ENCODE measurements around the gene B3GNT9.
"Not testable (repeated sequence)": the region's sequence is repeated elsewhere in the genome, so short reads cannot be mapped to it uniquely, and the experiment has no call there.

Gene B3GNT9

GRCh38 chr16:67150047-67150832 lies 558 bp downstream of the B3GNT9 start:
- DNase-seq (ENCODE audit: low read depth) = no peak

GRCh38 chr16:67149276-67150046 lies 1.3 kb downstream of the B3GNT9 start:
- no peak for DNase-seq (ENCODE audit: low read depth)

- DNase-seq (ENCODE audit: low read depth) = no peak
These were observed 2.0 kb downstream of the B3GNT9 start for GRCh38 chr16:67148656-67149275.

GRCh38 chr16:67148221-67148620 lies 2.6 kb downstream of the B3GNT9 start:
- DNase-seq (ENCODE audit: low read depth) = no peak

- no peak for DNase-seq (ENCODE audit: low read depth)
These were observed 3.2 kb downstream of the B3GNT9 start for GRCh38 chr16:67147437-67148140.

- no peak for DNase-seq (ENCODE audit: low read depth)
These were observed 4.1 kb downstream of the B3GNT9 start for GRCh38 chr16:67146523-67147357.

DNA sequence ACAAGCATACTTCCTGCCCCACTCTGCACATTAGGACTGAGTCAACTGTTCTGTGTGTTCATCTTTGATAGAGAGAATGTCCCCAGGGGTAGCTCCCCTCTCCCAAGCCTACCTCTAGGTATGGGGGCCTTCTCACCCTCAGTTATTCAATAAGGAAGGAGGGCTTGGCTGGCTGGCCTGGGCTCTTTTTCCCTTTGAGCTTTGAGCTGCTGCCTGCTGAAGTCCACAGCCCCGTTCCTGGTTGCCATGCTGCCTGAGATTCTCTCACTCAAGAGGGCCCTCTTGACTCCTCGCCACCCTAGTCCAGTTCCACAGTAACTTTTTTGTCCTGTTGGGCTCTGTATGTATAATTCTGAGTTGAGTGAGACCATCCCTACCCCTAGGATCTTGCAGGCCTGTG lies 5.1 kb downstream of the B3GNT9 start:
- DNase-seq (ENCODE audit: low read depth) = no peak

GRCh38 chr16:67144943-67145342 lies 5.9 kb downstream of the B3GNT9 start:
- no peak for DNase-seq (ENCODE audit: low read depth)

DNA sequence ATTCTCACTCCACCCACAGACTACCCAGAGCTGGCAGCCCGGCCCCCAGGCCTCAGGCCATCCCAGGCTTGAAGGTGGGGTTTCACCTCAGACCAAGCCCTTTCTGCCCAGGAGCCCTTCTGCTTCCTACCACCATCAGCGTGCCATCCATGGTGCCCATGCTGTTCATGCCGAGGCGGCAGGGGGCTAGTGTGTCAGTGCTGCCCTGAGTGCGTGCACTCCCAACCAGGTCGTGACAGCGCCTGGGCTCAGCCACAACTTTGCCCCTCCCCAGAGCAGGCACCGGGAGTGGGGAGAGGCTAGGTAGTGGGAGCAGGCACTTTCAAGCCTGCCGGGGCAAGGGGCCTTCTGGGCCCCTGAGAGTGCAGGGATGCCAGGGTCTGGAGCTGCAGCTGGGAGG lies 8.5 kb downstream of the B3GNT9 start:
- DNase-seq (ENCODE audit: low read depth) = no peak

GRCh38 chr16:67141391-67141790 lies 9.4 kb downstream of the B3GNT9 start:
- no peak for DNase-seq (ENCODE audit: low read depth)

DNA sequence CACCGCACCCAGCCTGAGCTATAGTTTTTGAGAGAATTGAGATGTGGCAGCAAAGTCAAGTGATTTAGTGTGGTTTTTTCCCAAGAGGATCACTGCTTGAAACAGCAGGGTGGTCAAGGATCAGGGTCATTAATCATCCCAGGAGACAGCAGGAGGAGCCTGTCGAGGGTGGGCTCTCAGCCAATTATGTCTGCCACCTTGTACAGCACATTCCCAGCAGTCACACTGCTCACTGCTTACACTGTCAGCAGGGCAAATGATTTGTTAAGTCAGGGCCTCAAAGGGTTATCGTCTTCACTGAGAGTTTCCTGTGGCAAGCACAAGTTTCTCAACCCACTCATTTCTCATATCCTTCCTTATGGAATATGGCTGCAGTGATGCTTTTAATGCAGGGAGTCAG lies 13.2 kb downstream of the B3GNT9 start:
- DNase-seq (ENCODE audit: low read depth) = no peak

DNA sequence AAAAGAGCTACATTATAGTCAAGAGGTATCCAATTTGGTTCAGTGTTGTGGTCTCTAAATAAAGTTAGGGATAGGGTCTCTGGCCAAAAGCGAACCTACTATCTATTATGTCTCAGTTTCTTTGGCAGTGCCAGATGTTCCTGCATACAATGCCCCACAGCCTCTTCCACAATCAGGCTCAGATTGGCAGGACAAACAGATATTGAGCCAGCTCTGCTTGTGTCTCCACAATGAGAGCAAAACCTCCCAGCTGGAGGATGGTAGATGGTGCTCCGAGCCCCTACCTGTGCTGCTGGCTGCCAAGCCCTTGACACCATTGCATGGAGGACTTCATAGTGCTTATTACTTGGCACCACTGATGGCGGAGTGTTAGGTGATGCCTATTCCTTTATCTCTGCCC lies 21.4 kb downstream of the B3GNT9 start:
- DNase-seq (ENCODE audit: low read depth) = no peak

GRCh38 chr16:67128887-67129286 lies 21.9 kb downstream of the B3GNT9 start:
- no peak for DNase-seq (ENCODE audit: low read depth)

- DNase-seq (ENCODE audit: low read depth) = no peak
These were observed 22.4 kb downstream of the B3GNT9 start for GRCh38 chr16:67128417-67128816.

DNA sequence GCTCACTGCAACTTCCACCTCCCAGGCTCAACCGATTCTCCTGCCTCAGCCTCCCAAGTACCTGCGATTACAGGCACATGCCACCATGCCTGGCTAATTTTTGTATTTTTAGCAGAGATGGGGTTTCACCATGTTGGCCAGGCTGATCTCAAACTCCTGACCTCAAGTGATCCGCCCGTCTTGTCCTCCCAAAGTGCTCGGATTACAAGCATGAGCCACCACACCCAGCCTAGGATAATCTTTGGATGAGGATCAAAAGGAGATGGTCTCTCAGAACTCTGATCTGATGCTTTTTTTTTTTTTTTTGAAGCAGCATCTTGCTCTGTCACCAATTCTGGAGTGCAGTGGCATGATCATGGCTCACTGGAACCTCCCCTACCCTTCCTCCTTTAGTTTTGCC lies 28.0 kb downstream of the B3GNT9 start:
- not testable (repeated sequence) for DNase-seq (ENCODE audit: low read depth)

DNA sequence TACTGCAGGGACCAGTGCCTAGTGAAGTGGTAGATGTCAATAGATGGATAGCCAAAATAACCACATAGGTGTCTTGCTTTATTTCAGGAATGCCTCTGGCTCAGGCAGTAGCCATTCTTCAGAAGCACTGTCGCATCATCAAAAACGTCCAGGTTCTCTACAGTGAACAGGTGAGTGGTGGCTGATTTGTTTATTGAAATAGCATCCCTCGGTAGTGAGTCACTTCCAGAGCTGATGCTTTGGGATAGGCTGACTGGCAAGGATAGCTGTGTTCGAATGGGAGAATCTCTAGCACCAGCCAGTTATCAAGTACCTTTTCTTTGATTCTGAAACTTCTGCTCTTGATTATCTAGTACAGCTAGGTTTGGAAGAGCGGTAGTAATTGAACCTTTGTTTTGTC lies 30.8 kb downstream of the B3GNT9 start:
- no peak for DNase-seq (ENCODE audit: low read depth)

DNA sequence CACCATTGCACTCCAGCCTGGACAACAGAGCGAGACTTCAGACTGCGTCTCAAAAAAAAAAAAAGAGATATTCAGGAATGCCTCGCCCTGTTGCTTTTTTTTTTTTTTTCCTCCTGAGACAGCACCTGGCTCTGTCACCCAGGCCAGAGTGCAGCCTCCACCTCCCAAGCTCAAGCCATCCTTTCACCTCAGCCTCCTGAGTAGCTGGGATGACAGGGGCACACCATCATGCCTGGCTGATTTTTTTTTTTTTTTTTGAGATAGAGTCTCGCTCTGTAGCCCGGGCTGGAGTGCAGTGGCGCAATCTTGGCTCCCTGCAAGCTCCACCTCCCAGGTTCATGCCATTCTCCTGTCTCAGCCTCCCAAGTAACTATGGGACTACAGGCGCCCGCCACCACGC lies 33.1 kb downstream of the B3GNT9 start:
- no peak for DNase-seq (ENCODE audit: low read depth)

DNA sequence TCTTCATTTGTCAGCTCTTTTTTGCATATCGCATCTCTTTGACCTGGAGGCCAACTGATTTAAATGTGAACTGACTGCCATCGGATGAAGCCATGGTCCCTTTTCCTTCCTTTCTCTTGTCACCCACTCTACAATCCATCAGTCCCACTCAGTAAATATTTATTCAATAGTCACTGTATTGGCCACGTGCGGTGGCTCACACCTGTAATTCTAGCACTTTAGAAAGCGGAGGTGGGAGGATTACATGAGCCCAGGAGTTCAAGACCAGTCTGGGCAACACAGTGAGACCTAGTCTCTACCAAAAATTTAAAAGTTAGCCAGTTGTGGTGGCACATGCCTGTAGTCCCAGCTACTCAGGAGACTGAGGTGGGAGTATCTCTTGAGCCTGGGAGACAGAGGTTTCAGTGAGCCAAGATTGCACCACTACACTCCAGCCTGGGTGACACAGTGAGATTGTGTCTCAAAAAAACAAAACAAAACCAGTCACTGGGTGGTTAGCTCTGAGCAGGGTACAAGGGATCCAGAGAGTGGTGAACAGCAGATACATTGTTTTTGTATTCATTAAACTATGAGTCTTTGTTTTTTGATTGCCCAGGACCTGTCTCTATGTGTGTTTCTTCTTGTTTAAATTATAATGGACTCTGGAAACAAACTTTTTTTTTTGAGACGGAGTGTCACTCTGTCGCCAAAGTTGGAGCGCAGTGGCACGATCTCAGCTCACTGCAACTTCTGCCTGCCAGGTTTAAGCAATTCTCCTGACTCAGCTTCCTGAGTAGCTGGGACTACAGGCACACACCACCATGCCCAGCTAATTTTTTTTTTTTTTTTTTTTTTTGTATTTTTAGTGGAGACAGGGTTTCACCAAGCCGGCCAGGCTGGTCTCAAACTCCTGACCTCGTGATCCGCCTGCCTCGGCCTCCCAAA lies 34.1 kb downstream of the B3GNT9 start:
- no peak for DNase-seq (ENCODE audit: low read depth)

DNA sequence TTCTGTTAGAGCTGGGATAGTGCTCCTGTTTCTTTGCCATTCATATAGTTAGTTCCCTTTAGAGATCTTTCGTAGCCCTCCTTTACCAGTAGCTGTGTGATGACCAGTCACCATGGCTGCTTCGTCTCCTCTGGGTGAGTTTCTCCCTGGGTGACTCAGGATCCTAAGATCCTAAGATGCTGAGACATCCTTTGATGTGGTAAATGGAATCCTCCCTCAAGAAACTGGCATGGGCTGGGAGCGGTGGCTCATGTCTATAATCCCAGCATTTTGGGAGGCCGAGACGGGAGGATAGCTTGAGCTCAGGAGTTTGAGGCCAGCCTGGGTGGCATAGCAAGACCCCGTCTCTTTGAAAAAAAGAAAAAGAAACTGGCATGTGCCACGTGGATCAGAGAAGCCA lies 35.2 kb downstream of the B3GNT9 start:
- no peak for DNase-seq (ENCODE audit: low read depth)

DNA sequence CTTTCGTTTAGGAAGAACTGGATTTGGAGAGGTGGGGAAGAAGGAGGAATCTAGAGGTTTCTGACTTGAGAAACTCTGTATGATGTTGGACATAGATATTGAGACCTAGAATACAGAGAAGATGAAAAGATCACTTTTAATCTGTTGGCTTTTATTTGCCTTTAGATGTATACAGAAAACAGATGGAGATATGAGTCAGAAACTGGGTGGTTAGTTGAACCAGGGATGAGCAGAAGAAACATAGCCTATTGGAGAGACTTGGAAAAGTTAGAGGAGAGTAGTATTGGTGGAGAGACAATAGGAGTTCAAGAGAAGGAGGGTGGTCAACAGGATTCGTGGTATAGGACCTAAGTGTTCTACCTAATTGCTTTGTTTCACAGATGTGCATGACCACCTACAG lies 36.0 kb downstream of the B3GNT9 start:
- DNase-seq (ENCODE audit: low read depth) = no peak
